Limb (tissue), 2 donors: ENCODE results near the gene LYSMD4.
"Not testable (repeated sequence)": the region's sequence is repeated elsewhere in the genome, so short reads cannot be mapped to it uniquely, and the experiment has no call there.

Experiments used
- DNase-seq, 2 donors: peaks; one replicate each; pipeline ENCODE4 v3.0.0-alpha.2; 2016; ENCODE audit errors: extremely low spot score in 2 of 2

LYSMD4 gene

DNA sequence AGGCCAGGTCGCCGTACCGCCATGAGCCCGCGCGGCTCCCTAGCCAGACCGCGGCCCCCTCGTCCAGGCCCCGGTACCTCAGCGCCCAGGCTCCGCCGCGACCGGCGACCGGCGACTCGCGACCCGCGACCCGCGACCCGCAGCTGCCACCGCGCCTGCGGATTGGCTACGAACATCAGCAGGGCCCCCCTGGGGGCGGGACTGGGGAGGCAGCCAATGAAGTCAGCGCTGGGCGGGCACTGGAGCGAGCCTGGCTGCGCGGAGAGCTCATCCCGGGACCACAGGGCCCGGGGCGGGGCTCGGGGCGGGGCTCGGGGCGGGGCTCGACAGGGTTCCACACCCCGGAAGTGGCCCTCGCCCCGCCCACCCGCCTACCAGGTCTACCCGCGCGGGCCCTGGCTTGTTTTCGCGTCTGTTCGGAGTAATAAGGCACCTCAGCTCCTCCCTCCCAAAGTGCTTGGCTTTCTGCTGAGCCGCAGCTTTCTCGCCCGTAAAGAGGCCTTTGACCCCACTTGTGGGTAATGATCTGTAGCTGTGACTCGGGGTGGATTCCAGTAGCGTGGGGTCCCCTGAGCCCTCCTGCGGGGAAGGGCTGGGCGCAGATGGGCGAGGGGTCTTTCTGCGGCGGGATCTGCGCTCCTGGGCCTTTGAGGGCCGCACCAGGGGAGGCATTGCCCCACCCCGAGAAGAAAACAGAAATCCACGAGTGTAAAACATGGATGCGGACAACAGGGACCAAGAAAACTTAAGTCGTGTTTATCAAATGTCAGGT, at the start of gene LYSMD4:
Gene LYSMD4 (minus strand): TSS at position 170 of the 772 bp plus-strand sequence. CDS start 1,438 bp downstream, outside the sequence.
- peak; percentile 95 to 99 for DNase-seq

DNA sequence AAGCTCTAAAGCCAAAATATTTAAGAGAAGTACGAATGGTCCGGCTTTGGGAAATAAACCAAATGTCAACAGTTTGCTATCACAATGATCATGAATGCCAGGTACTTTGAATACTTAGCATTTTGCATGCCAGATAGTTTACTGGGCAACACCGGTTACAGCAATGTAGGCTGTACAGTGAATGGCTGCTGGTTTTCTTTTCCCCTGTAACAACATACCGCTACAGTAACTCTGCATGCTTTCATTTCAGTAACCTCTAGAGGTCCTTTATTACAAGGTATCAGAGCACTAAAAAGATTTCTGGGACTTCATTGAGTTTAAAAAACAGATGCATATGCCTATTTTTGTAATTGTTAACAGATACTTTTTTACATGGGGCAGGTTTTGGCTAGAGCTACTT, 48.8 kb upstream of the LYSMD4 start:
- DNase-seq = not testable (repeated sequence)

DNA sequence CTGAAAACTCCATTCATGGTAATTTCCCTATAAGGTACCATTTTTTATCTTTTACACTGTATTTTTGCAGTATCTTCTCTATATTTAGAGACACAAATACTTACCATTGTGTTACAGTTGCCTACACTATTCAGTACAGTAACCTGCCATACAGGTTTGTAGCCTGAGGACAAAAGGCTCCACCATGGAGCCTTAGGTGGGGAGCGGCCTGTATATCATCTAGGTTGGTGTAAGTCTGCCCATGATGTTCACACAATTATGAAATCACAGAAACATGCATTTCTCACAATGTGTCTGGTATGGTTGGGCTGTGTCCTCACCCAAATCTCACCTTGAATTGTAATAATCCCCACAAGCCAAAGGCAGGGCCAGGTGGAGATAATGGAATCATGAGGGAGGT, 43.9 kb upstream of the LYSMD4 start:
- DNase-seq = no peak

DNA sequence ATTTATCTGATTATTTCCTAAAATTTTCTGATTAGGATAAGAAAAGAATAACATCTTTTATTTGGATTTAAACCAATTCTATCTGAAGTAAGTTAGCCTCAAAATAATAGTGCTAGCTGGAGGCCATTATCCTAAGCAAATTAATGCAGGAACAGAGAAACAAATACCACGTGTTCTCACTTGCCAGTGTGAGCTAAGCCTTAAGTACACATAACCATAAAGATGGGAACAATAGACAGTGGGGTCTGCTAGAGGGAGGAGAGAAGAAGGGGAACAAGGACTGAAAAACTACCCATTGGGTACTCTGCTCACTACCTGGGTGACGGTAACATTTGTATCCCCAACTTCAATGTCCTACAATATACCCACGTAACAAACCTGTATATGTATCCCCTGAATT, 31.3 kb upstream of the LYSMD4 start:
- no peak for DNase-seq

DNA sequence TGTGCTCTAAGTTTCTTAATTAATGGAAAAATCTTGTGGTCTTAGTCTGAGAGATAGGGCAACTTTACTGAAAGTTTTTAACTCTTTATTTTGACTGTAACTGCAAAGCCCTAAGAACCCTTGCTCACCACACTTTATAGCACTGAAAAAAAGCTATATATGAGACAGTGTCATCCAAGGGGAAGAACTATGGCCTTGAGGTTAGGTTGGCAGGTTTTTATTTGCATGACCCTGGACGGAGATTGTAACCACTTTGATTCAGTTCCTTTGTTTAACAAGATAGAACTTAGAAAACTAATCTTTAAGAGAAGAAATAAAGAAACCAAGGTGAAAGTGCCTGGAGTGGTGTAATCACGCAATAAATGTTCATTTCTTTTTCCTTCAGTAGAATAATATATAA, 30.6 kb upstream of the LYSMD4 start:
- DNase-seq = no peak

DNA sequence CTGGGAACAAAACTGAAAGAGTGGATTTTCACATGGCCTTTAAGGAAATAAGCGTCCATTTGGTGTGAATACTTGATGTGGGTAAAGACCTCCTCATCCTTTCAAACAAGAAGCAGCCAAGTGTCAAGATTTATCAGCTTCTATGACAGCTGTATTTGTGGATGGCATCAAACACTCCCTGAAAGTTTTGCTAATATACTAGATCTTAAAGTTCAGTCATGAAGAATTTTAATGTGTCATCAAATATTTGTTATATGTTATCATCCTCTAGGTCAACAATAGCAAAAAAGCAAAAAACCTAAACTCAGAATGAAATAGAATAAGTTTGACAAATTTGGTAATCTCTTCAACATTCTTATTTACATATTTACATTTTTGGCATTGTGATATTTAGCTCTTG, 29.1 kb upstream of the LYSMD4 start:
- DNase-seq = no peak

DNA sequence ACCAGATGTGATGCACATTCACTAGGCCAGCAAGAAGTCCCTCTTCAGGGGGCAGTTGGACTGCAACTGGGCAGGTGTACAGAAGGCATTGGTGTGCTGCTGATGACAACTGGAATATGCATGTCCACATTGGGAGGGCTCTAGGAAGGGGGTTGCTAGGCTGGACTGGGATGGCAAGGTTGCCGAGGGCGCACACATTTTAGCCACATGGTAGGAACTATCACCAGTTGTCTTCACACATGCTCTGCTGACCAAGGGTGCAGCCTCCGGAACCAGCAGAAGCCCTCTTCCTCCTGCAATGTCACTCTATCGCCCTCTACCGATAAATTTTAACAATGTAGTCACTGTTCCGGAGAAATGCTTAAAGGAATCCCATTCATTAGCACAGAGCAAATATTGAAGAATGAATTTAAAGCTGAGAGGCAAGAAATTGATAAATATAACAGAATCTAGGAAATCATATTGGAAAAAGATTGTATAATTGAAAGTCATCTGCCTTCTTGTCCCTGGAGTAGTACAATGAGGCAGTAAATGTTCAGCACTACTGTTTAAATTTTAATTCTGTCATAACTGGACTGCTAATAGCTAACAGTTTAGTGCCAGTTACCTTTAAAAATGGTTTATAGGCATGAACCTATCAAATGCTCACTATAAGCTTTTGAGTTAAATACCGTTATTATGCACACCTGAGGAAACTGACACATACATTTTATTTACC, 22.6 kb upstream of the LYSMD4 start:
- peak; percentile 36 to 82 for DNase-seq

DNA sequence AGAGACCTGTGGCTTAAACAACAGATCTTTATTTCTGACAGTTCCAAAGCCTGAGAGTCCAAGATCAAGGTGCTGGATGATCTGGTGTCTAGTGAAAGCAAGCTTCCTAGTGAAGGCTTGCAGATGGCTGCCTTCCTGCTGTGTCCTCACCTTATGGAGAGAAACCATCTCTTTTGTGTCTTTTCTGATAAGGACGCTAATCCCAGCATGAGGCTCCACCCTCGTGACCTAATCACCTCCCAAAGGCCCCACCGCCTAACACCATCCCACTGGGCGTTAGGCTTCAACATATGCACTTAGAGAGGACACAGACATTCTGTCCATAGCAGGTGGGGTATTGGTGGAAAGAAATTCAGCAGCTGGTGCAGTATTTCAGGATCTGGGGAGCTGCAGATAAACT, 19.8 kb upstream of the LYSMD4 start:
- no peak for DNase-seq

DNA sequence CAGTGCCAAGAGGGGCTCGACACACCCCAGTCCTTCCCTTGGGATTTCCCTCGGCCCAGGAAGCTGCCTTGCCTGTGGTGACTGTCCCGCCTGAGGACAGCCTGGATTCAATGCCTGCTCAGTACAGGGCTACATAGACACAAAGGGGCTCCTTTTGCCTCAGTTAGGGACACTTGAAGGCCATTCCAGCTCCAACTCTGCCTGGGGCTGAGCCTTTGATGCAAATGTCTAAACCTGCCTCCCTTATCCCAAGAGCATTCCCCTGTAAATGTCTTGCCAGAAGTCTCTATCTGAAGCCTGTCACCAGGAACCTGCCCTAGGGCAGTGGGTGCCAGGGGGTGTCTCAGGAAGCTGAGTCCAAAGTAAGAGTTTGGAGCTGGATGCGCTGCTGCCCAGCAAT, 19.3 kb upstream of the LYSMD4 start:
- DNase-seq = no peak

DNA sequence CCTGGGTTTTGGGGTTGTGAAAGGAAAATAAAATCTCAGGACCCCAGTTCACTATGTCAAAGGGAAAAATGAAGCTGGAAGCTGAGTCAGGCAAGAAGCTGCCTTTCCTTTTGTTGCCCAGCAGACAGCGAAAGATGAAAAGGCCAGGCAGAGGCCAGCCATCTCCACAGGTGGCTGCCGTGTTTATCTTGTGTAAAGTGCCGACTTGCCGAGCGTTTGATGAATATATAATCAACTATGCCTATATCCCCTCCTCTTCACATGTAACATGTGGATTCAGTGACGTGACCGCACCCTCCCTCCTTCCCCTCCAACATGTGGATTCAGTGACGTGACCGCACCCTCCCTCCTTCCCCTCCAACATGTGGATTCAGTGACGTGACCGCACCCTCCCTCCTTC, 17.1 kb upstream of the LYSMD4 start:
- DNase-seq = not testable (repeated sequence)

DNA sequence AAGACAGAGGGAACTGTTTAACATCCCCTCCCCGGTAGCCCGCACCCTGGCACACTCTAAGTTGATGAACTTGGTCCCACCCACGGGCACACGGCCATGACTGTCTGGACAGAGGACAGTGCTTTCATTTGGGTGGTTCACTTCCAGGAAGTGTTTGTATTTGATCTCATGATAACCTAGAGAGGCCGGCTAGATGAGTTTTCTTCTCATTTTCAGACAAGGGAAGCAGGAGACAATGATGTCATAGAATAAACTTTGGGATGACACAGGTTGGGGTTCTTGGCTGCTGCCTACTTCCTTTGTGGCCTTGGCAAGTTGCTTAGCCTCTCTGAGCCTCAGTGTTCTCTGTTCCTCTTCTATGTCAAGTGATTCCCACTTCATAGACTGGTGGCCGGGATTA, 16.1 kb upstream of the LYSMD4 start:
- no peak for DNase-seq

DNA sequence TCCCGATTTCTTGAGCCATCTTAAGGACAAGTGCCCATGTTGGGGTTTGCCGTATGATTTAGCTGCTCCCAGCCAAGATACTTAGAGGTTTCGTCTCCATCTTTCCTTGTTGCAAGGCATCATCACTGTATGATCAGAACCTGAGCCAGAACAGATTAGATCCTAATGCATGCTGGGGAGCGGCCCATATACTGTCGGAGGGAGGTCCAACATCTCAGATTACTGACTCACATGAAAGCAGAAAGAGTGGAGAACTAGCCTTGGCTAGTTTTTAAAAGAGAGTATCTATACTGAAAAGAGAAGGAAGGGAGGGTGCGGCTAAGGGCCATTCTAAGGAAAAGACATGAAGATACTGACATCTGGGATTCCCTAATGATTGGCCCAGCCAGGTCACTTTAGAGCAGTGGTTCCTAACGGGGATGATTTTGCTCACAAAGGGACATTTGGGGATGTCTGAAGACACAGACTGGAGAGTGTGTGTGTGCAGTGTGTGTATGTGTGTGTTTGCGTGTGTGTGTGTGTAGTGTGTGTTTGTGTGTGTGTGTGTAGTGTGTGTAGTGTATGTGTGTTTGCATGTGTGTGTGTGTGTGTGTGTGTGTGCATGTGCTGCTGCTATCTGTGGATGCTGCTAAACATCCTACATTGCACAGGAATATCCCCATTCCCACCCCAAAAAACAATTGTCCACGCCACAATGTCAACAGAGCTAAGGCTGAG, 12.3 kb upstream of the LYSMD4 start:
- no peak for DNase-seq

DNA sequence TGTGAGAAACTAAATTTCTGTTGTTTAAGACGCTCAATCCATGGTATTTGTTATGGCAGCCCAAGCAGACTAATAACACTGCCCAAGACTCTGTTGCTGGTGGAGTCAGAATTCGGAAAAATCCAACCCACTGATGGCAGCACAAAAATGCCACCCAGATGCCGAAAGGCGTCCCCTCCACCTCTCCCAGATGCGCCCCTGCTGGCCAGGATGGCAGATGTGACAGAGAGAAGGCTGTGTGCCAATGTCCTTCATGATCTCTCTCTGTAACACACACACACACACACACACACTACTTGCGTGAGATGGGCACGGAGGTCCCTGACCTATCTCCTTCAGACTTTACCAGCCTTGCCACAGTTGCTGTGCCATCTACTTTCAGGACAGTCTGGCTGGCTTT, 10.9 kb upstream of the LYSMD4 start:
- no peak for DNase-seq

DNA sequence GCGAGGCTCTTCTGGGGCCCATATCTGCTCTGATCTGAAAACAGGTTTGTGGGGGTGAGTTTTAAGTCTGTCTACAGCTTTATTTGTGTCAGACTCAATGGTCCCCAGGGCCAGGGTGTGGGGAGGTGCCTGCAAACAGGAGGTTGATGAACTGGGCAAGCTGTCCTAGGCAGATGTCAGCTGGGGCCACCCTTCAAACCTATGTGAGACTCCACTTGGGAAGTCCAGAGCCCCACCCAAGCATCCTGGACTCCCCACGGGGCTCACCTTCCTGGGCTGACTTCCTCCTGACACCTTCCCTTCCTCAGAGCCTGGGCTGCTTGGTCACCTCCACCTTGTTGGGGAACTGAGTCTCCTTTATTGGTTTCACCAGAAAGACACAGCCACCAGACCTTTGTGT, 8.6 kb upstream of the LYSMD4 start:
- no peak for DNase-seq

DNA sequence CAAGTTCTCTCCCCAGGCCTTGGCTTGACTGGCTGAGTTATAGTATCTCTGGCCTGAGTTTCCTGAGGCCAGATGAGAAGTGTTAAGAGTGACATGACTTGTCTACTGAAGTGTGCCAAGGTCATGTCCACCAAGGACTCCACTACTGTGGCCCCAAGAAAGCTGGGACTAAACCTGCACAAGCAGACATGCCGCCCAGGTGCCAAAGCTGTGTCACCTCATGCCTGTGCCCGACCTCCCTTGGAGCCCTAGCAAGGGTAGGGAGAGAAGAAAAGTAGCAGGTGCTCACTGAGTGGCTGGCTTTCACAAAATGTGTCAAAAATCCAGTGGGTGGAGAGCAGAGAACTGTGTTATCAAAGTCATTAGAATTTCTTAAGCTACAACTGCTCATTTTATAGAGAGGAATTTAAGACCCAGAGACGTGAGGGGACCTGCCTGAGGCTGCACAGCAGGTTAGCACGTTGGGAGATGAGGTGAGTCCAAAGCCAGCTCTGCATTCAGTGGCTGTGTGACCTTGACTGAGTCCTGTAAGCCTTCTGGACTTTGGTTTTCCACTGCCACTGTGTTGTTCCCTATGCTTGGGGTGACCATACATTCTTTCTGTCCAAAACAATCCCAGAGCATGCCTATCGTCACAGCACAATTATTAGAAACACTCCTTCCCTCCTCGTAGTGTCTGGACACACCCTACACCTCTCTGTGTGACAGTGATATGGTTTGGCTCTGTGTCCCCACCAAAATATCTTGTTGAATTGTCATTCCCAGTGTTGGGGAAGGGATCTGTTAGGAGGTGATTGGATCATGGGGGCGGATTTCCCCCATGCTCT, 5.0 kb upstream of the LYSMD4 start:
- DNase-seq = no peak

DNA sequence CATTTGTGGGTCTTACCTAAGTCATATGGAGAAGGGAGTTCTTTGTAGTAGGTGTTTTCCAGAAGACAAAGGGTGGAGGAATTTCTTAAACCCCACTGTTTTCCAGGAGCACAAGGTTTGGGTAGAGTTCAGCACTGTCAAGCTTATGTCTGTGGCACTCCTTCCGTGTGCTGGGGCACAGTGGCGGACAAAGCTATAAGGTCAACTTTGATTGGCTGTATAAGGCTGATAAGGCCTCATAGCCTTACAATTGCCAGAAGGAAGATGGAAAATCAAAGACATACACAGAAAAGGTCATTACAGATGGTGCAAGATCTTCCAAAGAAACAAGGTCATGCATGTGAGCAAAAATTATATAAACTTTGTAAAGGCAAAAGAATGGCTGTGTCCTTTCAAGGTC, 3.5 kb upstream of the LYSMD4 start:
- DNase-seq = no peak

DNA sequence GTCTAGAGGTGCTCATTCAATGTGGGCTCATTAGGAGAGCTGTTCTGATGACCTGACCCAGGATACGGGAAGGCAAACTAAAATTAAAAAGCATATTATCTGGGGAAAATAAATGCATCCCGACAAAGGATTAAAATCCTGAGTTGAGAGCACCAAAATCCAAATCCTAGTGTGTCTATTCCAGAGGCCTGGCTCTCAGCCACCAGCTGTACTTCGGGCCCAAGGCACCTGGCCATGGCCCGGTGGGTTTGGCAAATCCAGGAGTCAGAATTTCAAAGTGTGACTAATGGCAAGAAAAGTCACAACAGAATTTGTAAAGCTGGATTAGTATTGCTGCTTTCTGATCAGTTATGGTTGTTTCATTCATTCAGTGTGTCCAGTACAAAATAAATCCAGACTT, 2.6 kb upstream of the LYSMD4 start:
- DNase-seq = no peak

DNA sequence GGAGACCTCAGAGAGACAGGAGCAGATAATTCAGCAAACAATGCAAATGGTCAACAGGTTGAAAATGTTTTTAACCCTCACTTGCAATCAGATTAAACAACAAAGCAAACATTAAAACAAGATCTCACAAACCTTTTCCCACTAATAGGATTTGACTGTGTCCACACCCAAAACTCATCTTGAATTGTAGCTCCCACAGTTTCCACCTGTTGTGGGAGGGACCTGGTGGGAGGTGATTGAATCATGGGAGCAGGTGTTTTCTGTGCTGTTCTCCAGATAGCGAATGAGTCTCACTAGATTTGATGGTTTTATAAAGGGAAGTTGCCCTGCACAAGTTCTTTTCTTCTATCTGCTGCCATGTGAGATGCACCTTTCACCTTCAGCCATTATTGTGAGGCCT, 1.3 kb upstream of the LYSMD4 start:
- no peak for DNase-seq

DNA sequence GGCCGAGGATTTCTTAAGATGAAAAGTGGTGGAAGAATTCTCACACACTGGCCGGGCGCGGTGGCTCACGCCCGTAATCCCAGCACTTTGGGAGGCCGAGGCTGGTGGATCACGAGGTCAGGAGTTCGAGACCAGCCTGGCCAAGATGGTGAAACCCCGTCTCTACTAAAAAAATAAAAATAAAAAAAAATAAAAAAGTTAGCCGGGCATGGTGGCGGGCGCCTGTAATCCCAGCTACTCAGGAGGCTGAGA, 729 bp upstream of the LYSMD4 start:
- not testable (repeated sequence) for DNase-seq

DNA sequence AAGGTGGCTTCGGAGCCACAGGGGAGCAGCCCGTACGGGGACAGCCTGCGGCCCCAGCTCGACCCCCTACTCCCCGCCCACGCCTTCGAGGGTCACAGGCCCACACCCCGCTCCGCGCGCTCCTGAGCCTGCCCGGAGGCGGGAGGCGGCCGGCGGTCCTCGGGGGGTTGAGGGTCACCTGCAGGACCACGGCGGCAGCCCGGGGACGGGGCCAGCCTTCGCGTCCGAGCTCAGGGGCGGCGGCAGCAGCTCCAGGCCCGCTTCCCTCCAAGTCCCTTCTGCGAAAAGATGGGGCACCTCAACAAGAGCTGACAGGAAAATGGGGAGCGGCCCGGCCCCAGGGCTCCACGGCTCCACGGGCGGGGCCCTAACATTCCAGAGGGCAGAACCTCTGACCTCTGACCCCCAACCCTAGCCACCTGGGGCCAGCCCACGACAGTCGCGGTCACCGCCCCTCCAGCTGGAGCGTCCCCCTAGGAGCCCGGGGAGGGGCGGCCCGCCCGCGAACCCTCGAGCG, 428 bp downstream of the LYSMD4 start:
- DNase-seq = no peak

DNA sequence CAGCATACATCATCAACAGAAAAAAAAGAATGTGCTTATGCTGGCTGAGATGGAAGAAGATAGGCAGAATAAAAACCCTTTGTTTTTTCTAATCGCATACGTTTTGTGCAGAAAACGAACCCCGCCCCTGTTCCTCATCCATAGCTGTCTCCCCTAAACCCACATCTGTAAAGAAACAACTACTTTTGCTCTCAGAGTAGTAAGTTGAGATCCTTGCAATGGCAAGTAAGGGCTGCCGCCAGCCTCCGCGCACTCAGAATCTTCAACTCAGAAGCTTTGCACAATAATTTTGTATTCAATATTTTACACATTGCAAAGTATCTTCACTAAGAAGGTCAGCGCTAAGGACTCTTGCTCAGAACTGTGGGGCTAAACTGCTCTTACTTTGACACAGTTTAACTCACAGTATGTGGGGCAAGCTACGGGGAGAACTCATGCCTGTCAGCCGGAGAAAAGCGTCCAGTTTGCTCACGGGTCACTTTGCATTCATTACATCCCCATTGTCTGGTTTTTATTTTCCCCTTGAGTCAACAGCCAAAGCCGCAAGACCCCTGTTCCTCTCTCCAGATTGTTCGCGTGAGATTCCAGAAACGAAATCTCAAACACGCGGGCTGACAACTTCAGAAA, 1.0 kb downstream of the LYSMD4 start:
- DNase-seq = no peak
